H1 (cell line): ENCODE data around the gene DPF1. TPM values are rescaled to one million over a fixed set of nuclear protein-coding genes. Genes with fewer than 3 reads are reported as not detected.

ENCODE experiments used
- EZH2 ChIP-seq: fragments of 200-600 bp; sonication (generic); IDR thresholded peaks from 2 replicates; pipeline ENCODE4 v1.7.1; 2012; ENCODE audit warnings: low read depth, mild to moderate bottlenecking, moderate library complexity, low read length, inconsistent platforms; ENCODE audit not compliant: severe bottlenecking
- NRF1 ChIP-seq: IDR thresholded peaks from 2 replicates; pipeline ENCODE4 v1.6.1; 2011; ENCODE audit warnings: mild to moderate bottlenecking, low read depth, low read length, improper control_type of control experiment
- SIN3A ChIP-seq, 2 experiments: IDR thresholded peaks in 1 of 2; conservative IDR thresholded peaks in 1 of 2; 2 replicates each; pipeline ENCODE4 v1.6.1; 2011 to 2012; ENCODE audit warnings: low read length in 2 of 2, improper control_type of control experiment in 1 of 2, low read depth in 1 of 2, mild to moderate bottlenecking in 1 of 2
- ZNF274 ChIP-seq: IDR thresholded peaks from 2 replicates; pipeline ENCODE4 v1.7.0; 2012; ENCODE audit warnings: low read length, borderline replicate concordance; ENCODE audit errors: extremely low read depth
- polyA plus RNA-seq, 7 experiments: library from polyadenylated mRNA; depleted of rRNA in 3 of 7; stranded (reverse) in 5 of 7; unstranded in 2 of 7; fragments of >200 nt in 5 of 7; fragments of 200-250 nt in 2 of 7; gene quantifications; 1 replicate in 5 of 7; 2 replicates in 1 of 7; 4 replicates in 1 of 7; pipeline versions ENCODE4 v1.2.1 to v1.2.3, GENCODE V29; 2011 to 2013; ENCODE audit warnings: missing spikeins in 2 of 7, mixed read lengths in 2 of 7
- total RNA-seq: library from RNA; stranded (reverse); fragmentation: NEBNext Ultra II Directional; extraction: Animal tissue kit (Norgen Biotek cat#: 25700); gene quantifications from 2 replicates; pipeline ENCODE4 v1.2.1, GENCODE V29; 2021
- TF ChIP-seq, protein P1 (sequence below): IDR thresholded peaks from 2 replicates; pipeline ENCODE4 v1.6.1; 2011; ENCODE audit warnings: low read depth, mild to moderate bottlenecking, low read length; ENCODE audit not compliant: insufficient read depth

Gene DPF1
- total and polyA plus RNA-seq, 2 of the 8 experiments (the other 6 are each of a cell fraction or from before 2014, with no cell fraction given) = 12.9 to 15.6 TPM

GRCh38 chr19:38164526-38164925, 59.5 kb downstream of the DPF1 start (continued):
- TF ChIP-seq NRF1 (no peak), SIN3A (conservative IDR thresholded peaks at IDR 0.05 in 1 of 2, IDR thresholded peaks at IDR 0.05 in 1 of 2; ENCODE audit: low read depth in 1 of 2, low read length in 2 of 2) (no peak), EZH2 (no peak), ZNF274 (no peak)
- TF ChIP-seq, protein P1, sequence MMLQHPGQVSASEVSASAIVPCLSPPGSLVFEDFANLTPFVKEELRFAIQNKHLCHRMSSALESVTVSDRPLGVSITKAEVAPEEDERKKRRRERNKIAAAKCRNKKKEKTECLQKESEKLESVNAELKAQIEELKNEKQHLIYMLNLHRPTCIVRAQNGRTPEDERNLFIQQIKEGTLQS = no peak
